IPS-NIHi11 (cell line): ENCODE data around the gene FGF9.

Source experiments
- DNase-seq: peaks from one replicate; pipeline ENCODE4 v3.0.0; 2012; ENCODE audit warnings: mixed read lengths, low spot score

FGF9 gene

GRCh38 chr13:21674490-21675009 lies 3.7 kb downstream of the FGF9 start:
- peak; percentile 46 for DNase-seq

- peak; percentile 66 for DNase-seq
Observed at GRCh38 chr13:21675095-21675991, 4.5 kb downstream of the FGF9 start.

- DNase-seq, result peak; percentile 45
Observed at GRCh38 chr13:21676611-21677021, 5.7 kb downstream of the FGF9 start.

GRCh38 chr13:21677075-21677623 lies 6.3 kb downstream of the FGF9 start:
- DNase-seq, result no peak

GRCh38 chr13:21683034-21683733 lies 12.3 kb downstream of the FGF9 start:
- no peak for DNase-seq

- no peak for DNase-seq
Observed at GRCh38 chr13:21684576-21684975, 13.7 kb downstream of the FGF9 start.

GRCh38 chr13:21685485-21686064 lies 14.7 kb downstream of the FGF9 start:
- DNase-seq, result no peak

- DNase-seq, result no peak
Observed at GRCh38 chr13:21686751-21687391, 16.0 kb downstream of the FGF9 start.

- DNase-seq, result no peak
Observed at GRCh38 chr13:21688056-21688455, 17.2 kb downstream of the FGF9 start.

- DNase-seq, result no peak
Observed at GRCh38 chr13:21689097-21689496, 18.2 kb downstream of the FGF9 start.

- no peak for DNase-seq
Observed at GRCh38 chr13:21690955-21691354, 20.1 kb downstream of the FGF9 start.

- no peak for DNase-seq
Observed at GRCh38 chr13:21691500-21691899, 20.6 kb downstream of the FGF9 start.

- DNase-seq, result no peak
Observed at GRCh38 chr13:21691928-21692327, 21.1 kb downstream of the FGF9 start.

- DNase-seq, result no peak
Observed at GRCh38 chr13:21694831-21695230, 24.0 kb downstream of the FGF9 start.

- no peak for DNase-seq
Observed at GRCh38 chr13:21695546-21695945, 24.7 kb downstream of the FGF9 start.

- DNase-seq, result no peak
Observed at GRCh38 chr13:21696865-21697448, 26.1 kb downstream of the FGF9 start.

GRCh38 chr13:21698817-21699679 lies 28.2 kb downstream of the FGF9 start:
- DNase-seq, result no peak

- DNase-seq, result no peak
Observed at GRCh38 chr13:21701460-21701859, 30.6 kb downstream of the FGF9 start.

GRCh38 chr13:21703846-21704245 lies 33.0 kb downstream of the FGF9 start:
- DNase-seq, result no peak

GRCh38 chr13:21707586-21707985 lies 36.7 kb downstream of the FGF9 start:
- no peak for DNase-seq

- no peak for DNase-seq
Observed at GRCh38 chr13:21709697-21710096, 38.8 kb downstream of the FGF9 start.
